Upper lobe of right lung (tissue), 1 donor: ENCODE data around the gene ATG2B. TPM values are rescaled to one million over a fixed set of nuclear protein-coding genes. Genes with fewer than 3 reads are reported as not detected.

Experiments used
- ATAC-seq: fragments of 200-7000 bp; cut with Tn5 transposase; one replicate; pipeline ENCODE4 v1.9.1; 2020; ENCODE audit warnings: mild to moderate bottlenecking, moderate library complexity
- DNase-seq: peaks from one replicate; pipeline ENCODE4 v3.0.0-alpha.2; 2020
- H3K27ac ChIP-seq: fragments of 200-600 bp; one replicate; pipeline ENCODE4 v1.8.0; 2022
- H3K27me3 ChIP-seq: fragments of 200-600 bp; one replicate; pipeline ENCODE4 v1.8.0; 2022; ENCODE audit warnings: mild to moderate bottlenecking
- H3K36me3 ChIP-seq: fragments of 200-600 bp; one replicate; pipeline ENCODE4 v1.8.0; 2022
- H3K4me1 ChIP-seq: fragments of 200-600 bp; one replicate; pipeline ENCODE4 v1.8.0; 2022
- H3K4me3 ChIP-seq: fragments of 200-600 bp; one replicate; pipeline ENCODE4 v1.8.0; 2022; ENCODE audit warnings: mild to moderate bottlenecking
- H3K9me3 ChIP-seq: fragments of 200-600 bp; one replicate; pipeline ENCODE4 v1.8.0; 2022
- CTCF ChIP-seq: fragments of 200-600 bp; IDR thresholded peaks from one replicate; pipeline ENCODE4 v1.8.0; 2022; ENCODE audit warnings: antibody characterized with exemption
- intact Hi-C: fragments of 100-400 bp; cut with DNase I; formaldehyde crosslinking; loops from one replicate; pipeline ENCODE4 v1.11.0; 2022
- total RNA-seq: library from RNA; stranded (reverse); fragmentation: NEBNext Ultra II Directional; extraction: Animal tissue kit (Norgen Biotek cat#: 25700); gene quantifications from one replicate; pipeline ENCODE4 v1.2.1, GENCODE V29; 2021
- donor health status: DM: no; HTN: yes; CAD: no; lungs with severe emphysema.

Gene ATG2B
- total RNA-seq, 1 donor from 2014 or later: 19.1 TPM

- Histone ChIP-seq H3K4me3 (no peak overlapping the region), H3K27me3 (no peaks in the 10 kb centered on the region), H3K36me3 (peaks cover 87% of the 10 kb centered on the region), H3K9me3 (no peaks in the 10 kb centered on the region), H3K27ac (no peak overlapping the region), H3K4me1 (no peaks in the 10 kb centered on the region)
- DNase-seq: no peak
- intact Hi-C loops: no loop called here
- no peak for TF ChIP-seq CTCF
- no peak for ATAC-seq
Measured at GRCh38 chr14:96324219-96324618, 38.9 kb downstream of the ATG2B start.

GRCh38 chr14:96320605-96321004, 42.5 kb downstream of the ATG2B start:
- DNase-seq: no peak
- H3K36me3 ChIP-seq: peaks cover 96% of the 10 kb centered on the region

GRCh38 chr14:96318836-96319235, 44.3 kb downstream of the ATG2B start:
- no peaks in the 10 kb centered on the region for H3K9me3 ChIP-seq
- no peak overlapping the region for H3K27ac ChIP-seq
- H3K4me1 ChIP-seq: no peaks in the 10 kb centered on the region
- no peak for ATAC-seq
- no peak for DNase-seq
- no peak for TF ChIP-seq CTCF
- H3K4me3 ChIP-seq: no peak overlapping the region
- intact Hi-C loops: no loop called here
- H3K27me3 ChIP-seq: no peaks in the 10 kb centered on the region
- peaks cover 96% of the 10 kb centered on the region for H3K36me3 ChIP-seq

More at GRCh38 chr14:96320605-96321004, 42.5 kb downstream of the ATG2B start:
- TF ChIP-seq CTCF: no peak
- H3K27me3 ChIP-seq: no peaks in the 10 kb centered on the region
- no peaks in the 10 kb centered on the region for H3K9me3 ChIP-seq
- no peak for ATAC-seq
- no peak overlapping the region for H3K27ac ChIP-seq
- no peaks in the 10 kb centered on the region for H3K4me1 ChIP-seq
- H3K4me3 ChIP-seq: no peak overlapping the region
- intact Hi-C loops: no loop called here

GRCh38 chr14:96316087-96316486, 47.1 kb downstream of the ATG2B start:
- Histone ChIP-seq H3K4me1 (no peaks in the 10 kb centered on the region), H3K27me3 (no peaks in the 10 kb centered on the region), H3K36me3 (peaks cover 96% of the 10 kb centered on the region), H3K9me3 (no peaks in the 10 kb centered on the region), H3K27ac (no peak overlapping the region), H3K4me3 (no peak overlapping the region)
- DNase-seq: no peak
- TF ChIP-seq CTCF: no peak
- no peak for ATAC-seq
- intact Hi-C loops: no loop called here

- H3K36me3 ChIP-seq: peaks cover 95% of the 10 kb centered on the region
- ATAC-seq (no peak), DNase-seq (no peak)
- no peak overlapping the region for H3K27ac ChIP-seq
- intact Hi-C loops: no loop called here
- no peaks in the 10 kb centered on the region for H3K27me3 ChIP-seq
- H3K4me3 ChIP-seq: no peak overlapping the region
- no peaks in the 10 kb centered on the region for H3K9me3 ChIP-seq
- no peaks in the 10 kb centered on the region for H3K4me1 ChIP-seq
- no peak for TF ChIP-seq CTCF
Measured at GRCh38 chr14:96310906-96311305, 52.2 kb downstream of the ATG2B start.

GRCh38 chr14:96309896-96310330, 53.2 kb downstream of the ATG2B start:
- DNase-seq (no peak), ATAC-seq (no peak)
- Histone ChIP-seq H3K4me1 (no peaks in the 10 kb centered on the region), H3K27me3 (no peaks in the 10 kb centered on the region), H3K9me3 (no peaks in the 10 kb centered on the region), H3K36me3 (peaks cover 95% of the 10 kb centered on the region), H3K4me3 (no peak overlapping the region), H3K27ac (no peak overlapping the region)
- intact Hi-C loops: no loop called here
- no peak for TF ChIP-seq CTCF
